WTC11 (cell line): ENCODE measurements around the gene KIAA1755. TPM values are rescaled to one million over a fixed set of nuclear protein-coding genes. Genes with fewer than 3 reads are reported as not detected.

Experiments
- ATAC-seq: fragments of 200-7000 bp; cut with Tn5 transposase; 2 replicates; pipeline ENCODE4 v1.10.0; 2021; ENCODE audit warnings: mild to moderate bottlenecking, moderate library complexity
- CTCF ChIA-PET: fragments of 300-600 bp; sonication (Branson Sonifier 250); formaldehyde crosslinking; loops from one replicate; lab custom pipeline; 2021; ENCODE audit warnings: antibody characterized with exemption; lab: Charles Lee
- POLR2A ChIA-PET: fragments of 350-600 bp; sonication (Branson Sonifier 250); formaldehyde crosslinking; loops from one replicate; lab custom pipeline; 2021; ENCODE audit warnings: antibody characterized with exemption; lab: Charles Lee
- DNase-seq: peaks from one replicate; pipeline ENCODE4 v3.0.0; 2021; ENCODE audit warnings: low spot score
- H3K27ac Mint-ChIP-seq: 2 replicates; pipeline ENCODE4 v1.8.0; 2021; ENCODE audit warnings: mixed read lengths
- H3K27me3 Mint-ChIP-seq: 2 replicates; pipeline ENCODE4 v1.8.0; 2021; ENCODE audit warnings: low read depth, mild to moderate bottlenecking, moderate library complexity, mixed read lengths
- H3K36me3 Mint-ChIP-seq: 2 replicates; pipeline ENCODE4 v1.8.0; 2021; ENCODE audit warnings: mixed read lengths
- H3K4me1 Mint-ChIP-seq: 2 replicates; pipeline ENCODE4 v1.8.0; 2022; ENCODE audit warnings: mixed read lengths
- H3K4me3 Mint-ChIP-seq: 2 replicates; pipeline ENCODE4 v1.8.0; 2021; ENCODE audit warnings: mild to moderate bottlenecking, moderate library complexity, mixed read lengths
- H3K9me3 Mint-ChIP-seq: 2 replicates; pipeline ENCODE4 v1.8.0; 2021; ENCODE audit warnings: mixed read lengths
- ATF1 ChIP-seq: sonication (generic); formaldehyde crosslinking; IDR thresholded peaks from 2 replicates; pipeline ENCODE4 v1.8.1; 2023; ENCODE audit warnings: mild to moderate bottlenecking, moderate library complexity, missing genetic modification reagents
- CBFB ChIP-seq: sonication (generic); formaldehyde crosslinking; IDR thresholded peaks from 2 replicates; pipeline ENCODE4 v1.8.1; 2022; ENCODE audit warnings: mild to moderate bottlenecking, low read depth, missing genetic modification reagents
- CREB1 ChIP-seq: sonication (generic); formaldehyde crosslinking; IDR thresholded peaks from 2 replicates; pipeline ENCODE4 v1.8.0; 2023; ENCODE audit warnings: mild to moderate bottlenecking, missing genetic modification reagents
- FOXP1 ChIP-seq: sonication (generic); formaldehyde crosslinking; IDR thresholded peaks from 2 replicates; pipeline ENCODE4 v1.8.0; 2022; ENCODE audit warnings: missing genetic modification reagents, mild to moderate bottlenecking, moderate library complexity, borderline replicate concordance
- GABPB1 ChIP-seq: sonication (generic); formaldehyde crosslinking; IDR thresholded peaks from 2 replicates; pipeline ENCODE4 v1.8.1; 2023; ENCODE audit warnings: mild to moderate bottlenecking, missing genetic modification reagents
- GTF2I ChIP-seq: fragments of 250-450 bp; sonication (Bioruptor Pico); conservative IDR thresholded peaks from 2 replicates; pipeline ENCODE4 v1.4.0; 2021; ENCODE audit warnings: mild to moderate bottlenecking
- JAZF1 ChIP-seq: fragments of 250-450 bp; sonication (Bioruptor Pico); IDR thresholded peaks from 2 replicates; pipeline ENCODE4 v1.9.0; 2021; ENCODE audit warnings: moderate library complexity, mild to moderate bottlenecking, inconsistent platforms
- MYBL2 ChIP-seq: sonication (generic); formaldehyde crosslinking; IDR thresholded peaks from 2 replicates; pipeline ENCODE4 v1.8.1; 2023; ENCODE audit warnings: mild to moderate bottlenecking, moderate library complexity, missing genetic modification reagents
- NFATC4 ChIP-seq: fragments of 250-450 bp; sonication (Bioruptor Pico); IDR thresholded peaks from 2 replicates; pipeline ENCODE4 v1.9.0; 2021; ENCODE audit warnings: mild to moderate bottlenecking
- NFYB ChIP-seq: sonication (generic); formaldehyde crosslinking; conservative IDR thresholded peaks from 2 replicates; pipeline ENCODE4 v1.8.0; 2022; ENCODE audit warnings: low read depth, missing genetic modification reagents
- NR1H2 ChIP-seq: sonication (generic); formaldehyde crosslinking; IDR thresholded peaks from 2 replicates; pipeline ENCODE4 v1.9.0; 2021; ENCODE audit warnings: mild to moderate bottlenecking, moderate library complexity, missing genetic modification reagents
- NR2C2 ChIP-seq: sonication (generic); formaldehyde crosslinking; IDR thresholded peaks from 2 replicates; pipeline ENCODE4 v1.8.0; 2022; ENCODE audit warnings: mild to moderate bottlenecking, missing genetic modification reagents
- RELA ChIP-seq: sonication (generic); formaldehyde crosslinking; IDR thresholded peaks from 2 replicates; pipeline ENCODE4 v1.8.1; 2022; ENCODE audit warnings: missing genetic modification reagents, mild to moderate bottlenecking, borderline replicate concordance
- SMAD4 ChIP-seq: sonication (generic); formaldehyde crosslinking; IDR thresholded peaks from 2 replicates; pipeline ENCODE4 v1.8.0; 2022; ENCODE audit warnings: mild to moderate bottlenecking, missing genetic modification reagents
- TP53 ChIP-seq: sonication (generic); formaldehyde crosslinking; IDR thresholded peaks from 2 replicates; pipeline ENCODE4 v1.8.1; 2023; ENCODE audit warnings: mild to moderate bottlenecking, missing genetic modification reagents
- ZNF138 ChIP-seq: sonication (generic); formaldehyde crosslinking; conservative IDR thresholded peaks from 2 replicates; pipeline ENCODE4 v1.8.1; 2022; ENCODE audit warnings: mild to moderate bottlenecking, moderate library complexity, missing genetic modification reagents
- ZNF219 ChIP-seq: sonication (generic); formaldehyde crosslinking; IDR thresholded peaks from 2 replicates; pipeline ENCODE4 v1.8.0; 2023; ENCODE audit warnings: missing genetic modification reagents, mild to moderate bottlenecking, borderline replicate concordance
- total RNA-seq: library from RNA; stranded (reverse); gene quantifications from 3 replicates; pipeline ENCODE4 v1.2.3, GENCODE V29; 2021
- TF ChIP-seq, protein P1 (sequence below): fragments of 250-450 bp; sonication (Bioruptor Pico); IDR thresholded peaks from 2 replicates; pipeline ENCODE4 v1.9.0; 2021; ENCODE audit warnings: mild to moderate bottlenecking, borderline replicate concordance
- TF ChIP-seq, protein P2 (sequence below): sonication (generic); formaldehyde crosslinking; IDR thresholded peaks from 2 replicates; pipeline ENCODE4 v1.8.1; 2022; ENCODE audit warnings: mild to moderate bottlenecking, moderate library complexity, missing genetic modification reagents
- TF ChIP-seq, protein P3 (sequence below): sonication (generic); formaldehyde crosslinking; IDR thresholded peaks from 2 replicates; pipeline ENCODE4 v1.8.0; 2022; ENCODE audit warnings: mild to moderate bottlenecking, missing genetic modification reagents
- TF ChIP-seq, protein P4 (sequence below): sonication (generic); formaldehyde crosslinking; IDR thresholded peaks from 2 replicates; pipeline ENCODE4 v1.8.1; 2023; ENCODE audit warnings: mild to moderate bottlenecking, missing genetic modification reagents, moderate library complexity
- TF ChIP-seq, protein P5 (sequence below): sonication (generic); formaldehyde crosslinking; IDR thresholded peaks from 2 replicates; pipeline ENCODE4 v1.8.0; 2023; ENCODE audit warnings: missing genetic modification reagents, mild to moderate bottlenecking, borderline replicate concordance
- TF ChIP-seq, protein P6 (sequence below): sonication (generic); formaldehyde crosslinking; IDR thresholded peaks from 2 replicates; pipeline ENCODE4 v1.8.1; 2023; ENCODE audit warnings: mild to moderate bottlenecking, missing genetic modification reagents, moderate library complexity
- TF ChIP-seq, protein P7 (sequence below): sonication (generic); formaldehyde crosslinking; IDR thresholded peaks from 2 replicates; pipeline ENCODE4 v1.8.1; 2023; ENCODE audit warnings: mild to moderate bottlenecking, missing genetic modification reagents

KIAA1755 gene
- total RNA-seq, 1 experiment from 2014 or later, result 0.50 TPM

DNA sequence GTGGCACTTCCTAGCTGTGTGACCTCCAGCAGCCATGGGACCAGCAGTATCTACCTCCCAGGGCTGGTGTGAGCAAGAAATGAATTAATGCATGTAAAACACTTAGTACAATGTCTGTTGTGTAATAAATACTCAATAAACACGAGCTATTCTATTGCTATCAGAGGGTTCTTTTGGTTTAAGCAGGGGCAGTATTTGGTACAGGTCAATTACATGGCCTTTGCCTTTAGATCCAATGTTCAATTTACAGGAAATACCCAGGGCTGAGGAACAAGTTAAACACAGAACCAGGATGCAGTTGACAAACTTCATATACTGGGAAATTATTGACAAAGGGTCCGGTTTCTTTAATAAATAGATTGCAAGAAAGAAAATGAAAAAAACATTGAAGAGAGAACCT, 98.4 kb downstream of the KIAA1755 start (continued):
- TF ChIP-seq, protein P1, sequence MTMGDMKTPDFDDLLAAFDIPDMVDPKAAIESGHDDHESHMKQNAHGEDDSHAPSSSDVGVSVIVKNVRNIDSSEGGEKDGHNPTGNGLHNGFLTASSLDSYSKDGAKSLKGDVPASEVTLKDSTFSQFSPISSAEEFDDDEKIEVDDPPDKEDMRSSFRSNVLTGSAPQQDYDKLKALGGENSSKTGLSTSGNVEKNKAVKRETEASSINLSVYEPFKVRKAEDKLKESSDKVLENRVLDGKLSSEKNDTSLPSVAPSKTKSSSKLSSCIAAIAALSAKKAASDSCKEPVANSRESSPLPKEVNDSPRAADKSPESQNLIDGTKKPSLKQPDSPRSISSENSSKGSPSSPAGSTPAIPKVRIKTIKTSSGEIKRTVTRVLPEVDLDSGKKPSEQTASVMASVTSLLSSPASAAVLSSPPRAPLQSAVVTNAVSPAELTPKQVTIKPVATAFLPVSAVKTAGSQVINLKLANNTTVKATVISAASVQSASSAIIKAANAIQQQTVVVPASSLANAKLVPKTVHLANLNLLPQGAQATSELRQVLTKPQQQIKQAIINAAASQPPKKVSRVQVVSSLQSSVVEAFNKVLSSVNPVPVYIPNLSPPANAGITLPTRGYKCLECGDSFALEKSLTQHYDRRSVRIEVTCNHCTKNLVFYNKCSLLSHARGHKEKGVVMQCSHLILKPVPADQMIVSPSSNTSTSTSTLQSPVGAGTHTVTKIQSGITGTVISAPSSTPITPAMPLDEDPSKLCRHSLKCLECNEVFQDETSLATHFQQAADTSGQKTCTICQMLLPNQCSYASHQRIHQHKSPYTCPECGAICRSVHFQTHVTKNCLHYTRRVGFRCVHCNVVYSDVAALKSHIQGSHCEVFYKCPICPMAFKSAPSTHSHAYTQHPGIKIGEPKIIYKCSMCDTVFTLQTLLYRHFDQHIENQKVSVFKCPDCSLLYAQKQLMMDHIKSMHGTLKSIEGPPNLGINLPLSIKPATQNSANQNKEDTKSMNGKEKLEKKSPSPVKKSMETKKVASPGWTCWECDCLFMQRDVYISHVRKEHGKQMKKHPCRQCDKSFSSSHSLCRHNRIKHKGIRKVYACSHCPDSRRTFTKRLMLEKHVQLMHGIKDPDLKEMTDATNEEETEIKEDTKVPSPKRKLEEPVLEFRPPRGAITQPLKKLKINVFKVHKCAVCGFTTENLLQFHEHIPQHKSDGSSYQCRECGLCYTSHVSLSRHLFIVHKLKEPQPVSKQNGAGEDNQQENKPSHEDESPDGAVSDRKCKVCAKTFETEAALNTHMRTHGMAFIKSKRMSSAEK (CRISPR knock-in tag), result no peak
- no peak for TF ChIP-seq SMAD4 (CRISPR knock-in tag)
- no peak for TF ChIP-seq TP53 (CRISPR knock-in tag)
- TF ChIP-seq CREB1 (CRISPR knock-in tag), result no peak
- TF ChIP-seq ZNF219 (CRISPR knock-in tag), result no peak
- TF ChIP-seq, protein P2, sequence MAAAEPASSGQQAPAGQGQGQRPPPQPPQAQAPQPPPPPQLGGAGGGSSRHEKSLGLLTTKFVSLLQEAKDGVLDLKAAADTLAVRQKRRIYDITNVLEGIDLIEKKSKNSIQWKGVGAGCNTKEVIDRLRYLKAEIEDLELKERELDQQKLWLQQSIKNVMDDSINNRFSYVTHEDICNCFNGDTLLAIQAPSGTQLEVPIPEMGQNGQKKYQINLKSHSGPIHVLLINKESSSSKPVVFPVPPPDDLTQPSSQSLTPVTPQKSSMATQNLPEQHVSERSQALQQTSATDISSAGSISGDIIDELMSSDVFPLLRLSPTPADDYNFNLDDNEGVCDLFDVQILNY (CRISPR knock-in tag), result no peak
- TF ChIP-seq ZNF138 (CRISPR knock-in tag), result no peak
- TF ChIP-seq, protein P3, sequence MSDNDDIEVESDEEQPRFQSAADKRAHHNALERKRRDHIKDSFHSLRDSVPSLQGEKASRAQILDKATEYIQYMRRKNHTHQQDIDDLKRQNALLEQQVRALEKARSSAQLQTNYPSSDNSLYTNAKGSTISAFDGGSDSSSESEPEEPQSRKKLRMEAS (CRISPR knock-in tag), result no peak
- TF ChIP-seq, all 79 proteins: peak for 0

DNA sequence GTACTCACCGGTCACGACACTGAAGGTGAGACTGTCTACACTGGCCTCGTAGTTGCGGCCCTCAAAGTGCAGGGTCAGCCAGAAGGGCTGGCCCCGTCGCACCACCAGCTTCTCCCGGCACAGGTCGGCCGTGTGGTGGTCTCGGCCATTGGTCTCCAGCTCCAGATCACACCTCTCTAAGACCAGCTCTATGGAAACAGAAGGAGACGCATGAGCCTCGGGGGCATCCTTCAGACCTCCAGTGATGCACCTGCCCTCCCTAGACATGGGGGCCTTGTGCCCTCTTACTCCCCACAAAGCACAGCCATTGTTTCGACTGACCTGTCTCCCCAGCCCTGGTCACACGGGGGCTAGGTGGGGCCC, 99.1 kb downstream of the KIAA1755 start:
- DNase-seq (no peak), ATAC-seq (no peak)
- Mint-ChIP-seq H3K36me3 (no peaks in the 10 kb centered on the region), H3K27me3 (no peaks in the 10 kb centered on the region), H3K4me1 (0 out of 2 replicates have a peak, but pooled peaks cover 4% of the 10 kb centered on the region), H3K27ac (no peak overlapping the region), H3K4me3 (no peak overlapping the region), H3K9me3 (no peaks in the 10 kb centered on the region)
- CTCF ChIA-PET, result interaction anchor here (1.7 to 2.2 kb wide), 2 partner anchors 60 to 104 kb away, joined by 5 to 9 read pairs; no protein-coding TSS in a partner anchor
- TF ChIP-seq RELA, result no peak
- TF ChIP-seq, protein P4, sequence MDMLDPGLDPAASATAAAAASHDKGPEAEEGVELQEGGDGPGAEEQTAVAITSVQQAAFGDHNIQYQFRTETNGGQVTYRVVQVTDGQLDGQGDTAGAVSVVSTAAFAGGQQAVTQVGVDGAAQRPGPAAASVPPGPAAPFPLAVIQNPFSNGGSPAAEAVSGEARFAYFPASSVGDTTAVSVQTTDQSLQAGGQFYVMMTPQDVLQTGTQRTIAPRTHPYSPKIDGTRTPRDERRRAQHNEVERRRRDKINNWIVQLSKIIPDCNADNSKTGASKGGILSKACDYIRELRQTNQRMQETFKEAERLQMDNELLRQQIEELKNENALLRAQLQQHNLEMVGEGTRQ (CRISPR knock-in tag), result no peak
- TF ChIP-seq CBFB (CRISPR knock-in tag), result no peak
- no peak for TF ChIP-seq GABPB1 (CRISPR knock-in tag)
- TF ChIP-seq NR2C2 (CRISPR knock-in tag), result no peak
- TF ChIP-seq, protein P5, sequence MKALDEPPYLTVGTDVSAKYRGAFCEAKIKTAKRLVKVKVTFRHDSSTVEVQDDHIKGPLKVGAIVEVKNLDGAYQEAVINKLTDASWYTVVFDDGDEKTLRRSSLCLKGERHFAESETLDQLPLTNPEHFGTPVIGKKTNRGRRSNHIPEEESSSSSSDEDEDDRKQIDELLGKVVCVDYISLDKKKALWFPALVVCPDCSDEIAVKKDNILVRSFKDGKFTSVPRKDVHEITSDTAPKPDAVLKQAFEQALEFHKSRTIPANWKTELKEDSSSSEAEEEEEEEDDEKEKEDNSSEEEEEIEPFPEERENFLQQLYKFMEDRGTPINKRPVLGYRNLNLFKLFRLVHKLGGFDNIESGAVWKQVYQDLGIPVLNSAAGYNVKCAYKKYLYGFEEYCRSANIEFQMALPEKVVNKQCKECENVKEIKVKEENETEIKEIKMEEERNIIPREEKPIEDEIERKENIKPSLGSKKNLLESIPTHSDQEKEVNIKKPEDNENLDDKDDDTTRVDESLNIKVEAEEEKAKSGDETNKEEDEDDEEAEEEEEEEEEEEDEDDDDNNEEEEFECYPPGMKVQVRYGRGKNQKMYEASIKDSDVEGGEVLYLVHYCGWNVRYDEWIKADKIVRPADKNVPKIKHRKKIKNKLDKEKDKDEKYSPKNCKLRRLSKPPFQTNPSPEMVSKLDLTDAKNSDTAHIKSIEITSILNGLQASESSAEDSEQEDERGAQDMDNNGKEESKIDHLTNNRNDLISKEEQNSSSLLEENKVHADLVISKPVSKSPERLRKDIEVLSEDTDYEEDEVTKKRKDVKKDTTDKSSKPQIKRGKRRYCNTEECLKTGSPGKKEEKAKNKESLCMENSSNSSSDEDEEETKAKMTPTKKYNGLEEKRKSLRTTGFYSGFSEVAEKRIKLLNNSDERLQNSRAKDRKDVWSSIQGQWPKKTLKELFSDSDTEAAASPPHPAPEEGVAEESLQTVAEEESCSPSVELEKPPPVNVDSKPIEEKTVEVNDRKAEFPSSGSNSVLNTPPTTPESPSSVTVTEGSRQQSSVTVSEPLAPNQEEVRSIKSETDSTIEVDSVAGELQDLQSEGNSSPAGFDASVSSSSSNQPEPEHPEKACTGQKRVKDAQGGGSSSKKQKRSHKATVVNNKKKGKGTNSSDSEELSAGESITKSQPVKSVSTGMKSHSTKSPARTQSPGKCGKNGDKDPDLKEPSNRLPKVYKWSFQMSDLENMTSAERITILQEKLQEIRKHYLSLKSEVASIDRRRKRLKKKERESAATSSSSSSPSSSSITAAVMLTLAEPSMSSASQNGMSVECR (CRISPR knock-in tag), result no peak
- TF ChIP-seq SMAD4 (CRISPR knock-in tag), result no peak
- no peak for TF ChIP-seq GTF2I (CRISPR knock-in tag)
- TF ChIP-seq FOXP1, result no peak
- TF ChIP-seq NR1H2 (CRISPR knock-in tag), result no peak
- TF ChIP-seq, protein P6, sequence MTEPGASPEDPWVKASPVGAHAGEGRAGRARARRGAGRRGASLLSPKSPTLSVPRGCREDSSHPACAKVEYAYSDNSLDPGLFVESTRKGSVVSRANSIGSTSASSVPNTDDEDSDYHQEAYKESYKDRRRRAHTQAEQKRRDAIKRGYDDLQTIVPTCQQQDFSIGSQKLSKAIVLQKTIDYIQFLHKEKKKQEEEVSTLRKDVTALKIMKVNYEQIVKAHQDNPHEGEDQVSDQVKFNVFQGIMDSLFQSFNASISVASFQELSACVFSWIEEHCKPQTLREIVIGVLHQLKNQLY (CRISPR knock-in tag), result no peak
- no peak for TF ChIP-seq ATF1
- TF ChIP-seq NFATC4, result no peak
- TF ChIP-seq MYBL2, result no peak
- no peak for TF ChIP-seq JAZF1 (CRISPR knock-in tag)
- TF ChIP-seq, protein P7, sequence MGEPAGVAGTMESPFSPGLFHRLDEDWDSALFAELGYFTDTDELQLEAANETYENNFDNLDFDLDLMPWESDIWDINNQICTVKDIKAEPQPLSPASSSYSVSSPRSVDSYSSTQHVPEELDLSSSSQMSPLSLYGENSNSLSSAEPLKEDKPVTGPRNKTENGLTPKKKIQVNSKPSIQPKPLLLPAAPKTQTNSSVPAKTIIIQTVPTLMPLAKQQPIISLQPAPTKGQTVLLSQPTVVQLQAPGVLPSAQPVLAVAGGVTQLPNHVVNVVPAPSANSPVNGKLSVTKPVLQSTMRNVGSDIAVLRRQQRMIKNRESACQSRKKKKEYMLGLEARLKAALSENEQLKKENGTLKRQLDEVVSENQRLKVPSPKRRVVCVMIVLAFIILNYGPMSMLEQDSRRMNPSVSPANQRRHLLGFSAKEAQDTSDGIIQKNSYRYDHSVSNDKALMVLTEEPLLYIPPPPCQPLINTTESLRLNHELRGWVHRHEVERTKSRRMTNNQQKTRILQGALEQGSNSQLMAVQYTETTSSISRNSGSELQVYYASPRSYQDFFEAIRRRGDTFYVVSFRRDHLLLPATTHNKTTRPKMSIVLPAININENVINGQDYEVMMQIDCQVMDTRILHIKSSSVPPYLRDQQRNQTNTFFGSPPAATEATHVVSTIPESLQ, result no peak
- no peak for TF ChIP-seq NFYB (CRISPR knock-in tag)
- POLR2A ChIA-PET, result interaction anchor here (0.6 kb wide), 1 partner anchor 192 kb away, joined by 3 read pairs; no protein-coding TSS in a partner anchor
